HG03354 (cell line): ENCODE data around the gene ZMYND8.

Experiments
- ATAC-seq: cut with Tn5 transposase; IDR thresholded peaks from one replicate; pipeline ENCODE4 v1.9.1; 2021; ENCODE audit warnings: mild to moderate bottlenecking; ENCODE audit not compliant: unreplicated experiment, poor library complexity, severe bottlenecking

ZMYND8 gene

GRCh38 chr20:47336129-47336754 is 20.3 kb downstream of the ZMYND8 start:
- no peak for ATAC-seq

DNA sequence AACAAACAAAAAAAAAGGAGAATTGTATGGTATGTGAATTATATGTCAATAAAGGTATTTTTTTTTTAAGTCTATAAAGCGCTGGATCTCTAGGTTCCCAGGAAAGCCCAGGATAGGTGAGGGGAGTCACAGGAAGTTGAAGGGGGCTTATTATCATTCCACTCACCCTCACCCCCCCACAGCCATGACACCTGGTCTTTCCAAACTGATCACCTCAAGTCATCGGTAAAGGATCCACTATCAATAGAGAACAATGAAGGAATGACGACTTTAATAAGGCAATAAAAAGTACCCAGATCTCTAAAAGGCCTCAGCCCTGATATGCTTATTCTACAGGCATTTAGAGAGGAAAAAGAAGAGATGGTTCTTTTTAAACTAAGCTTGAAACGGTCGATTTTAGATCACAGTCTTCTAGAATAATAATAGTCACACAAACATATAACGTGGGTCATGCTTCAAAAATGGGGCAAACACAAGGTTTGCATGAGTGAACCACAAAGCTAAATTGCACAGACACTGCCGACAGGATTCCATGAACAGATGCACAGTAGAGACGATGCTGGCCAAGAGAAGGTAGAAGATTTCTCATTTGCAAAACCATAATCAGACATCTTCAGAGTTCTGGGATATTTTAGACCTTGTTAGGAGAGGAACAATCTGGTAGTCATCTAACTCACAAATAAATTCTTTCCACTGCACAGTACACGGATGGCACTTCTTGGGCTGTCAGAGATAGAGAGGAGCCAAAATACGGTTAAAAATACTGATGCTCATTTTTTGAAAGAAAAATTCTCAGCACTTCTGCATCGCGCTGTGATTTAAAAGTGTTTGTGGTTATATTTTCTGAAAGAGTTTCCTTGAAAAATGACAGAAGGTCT is 21.0 kb downstream of the ZMYND8 start:
- ATAC-seq = no peak

DNA sequence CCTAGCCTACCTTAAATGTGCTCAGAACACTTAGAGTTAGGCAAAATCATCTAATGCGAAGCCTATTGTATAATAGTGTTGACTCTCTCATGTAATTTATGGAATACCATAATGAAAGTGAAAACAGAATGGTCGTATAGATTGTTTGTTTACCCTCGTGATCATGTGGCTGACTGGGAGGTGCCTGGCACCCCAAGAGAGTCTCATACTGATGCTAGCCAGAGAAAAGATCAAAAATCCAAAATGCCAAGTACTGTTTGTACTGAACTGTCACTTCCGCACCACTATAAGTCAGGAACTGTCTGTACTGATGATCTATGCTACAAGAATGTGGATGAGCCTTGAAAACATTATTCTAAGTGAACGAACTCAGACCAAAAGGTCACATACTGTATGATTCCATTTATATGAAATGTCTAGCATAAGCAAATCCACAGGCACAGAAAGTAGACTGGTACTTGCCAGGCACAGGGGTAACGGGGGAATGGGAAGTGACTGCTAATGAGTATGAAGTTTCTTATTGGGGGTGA is 22.4 kb downstream of the ZMYND8 start:
- ATAC-seq = no peak

GRCh38 chr20:47332381-47333206 is 23.9 kb downstream of the ZMYND8 start:
- ATAC-seq = no peak

DNA sequence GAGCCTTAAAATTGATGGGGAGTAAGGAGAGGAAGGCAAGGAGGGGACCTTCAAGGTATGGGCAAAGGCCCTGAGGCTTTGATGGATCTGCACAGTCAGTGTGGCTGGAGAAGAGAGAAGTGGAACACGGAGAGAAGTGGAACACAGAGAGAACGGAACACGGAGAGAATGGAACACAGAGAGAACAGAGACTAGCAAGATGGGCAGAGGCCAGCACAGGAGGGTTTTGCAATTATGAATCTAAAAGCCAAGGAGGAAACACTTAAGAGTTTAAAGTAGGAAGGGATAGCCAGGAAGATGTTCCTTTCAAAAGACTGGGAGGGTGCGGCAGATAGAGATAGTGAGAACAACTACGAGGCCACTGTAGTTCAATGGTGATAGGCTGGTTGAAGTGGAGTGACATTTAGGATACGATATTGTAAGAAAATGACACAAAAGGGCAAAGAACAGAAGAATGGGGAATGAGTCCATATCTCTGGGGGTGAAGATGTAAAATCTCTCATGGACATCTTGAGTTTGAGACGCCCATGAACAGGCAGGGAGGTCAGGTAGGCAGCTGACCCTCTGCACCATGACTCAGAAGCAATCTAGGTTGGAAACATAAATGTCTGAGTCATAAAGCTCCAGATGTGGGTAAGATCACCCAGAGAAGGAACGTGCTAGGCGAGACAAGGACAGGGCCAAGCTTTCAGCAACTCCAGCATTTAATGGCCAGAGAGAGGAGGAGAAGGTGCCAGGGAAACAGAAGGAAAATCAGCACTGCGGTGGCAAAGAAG is 25.4 kb downstream of the ZMYND8 start:
- ATAC-seq = no peak

GRCh38 chr20:47330071-47330470 is 26.4 kb downstream of the ZMYND8 start:
- no peak for ATAC-seq

- no peak for ATAC-seq
Measured at GRCh38 chr20:47328129-47328528, 28.4 kb downstream of the ZMYND8 start.

- ATAC-seq = no peak
Measured at GRCh38 chr20:47327711-47328110, 28.8 kb downstream of the ZMYND8 start.

DNA sequence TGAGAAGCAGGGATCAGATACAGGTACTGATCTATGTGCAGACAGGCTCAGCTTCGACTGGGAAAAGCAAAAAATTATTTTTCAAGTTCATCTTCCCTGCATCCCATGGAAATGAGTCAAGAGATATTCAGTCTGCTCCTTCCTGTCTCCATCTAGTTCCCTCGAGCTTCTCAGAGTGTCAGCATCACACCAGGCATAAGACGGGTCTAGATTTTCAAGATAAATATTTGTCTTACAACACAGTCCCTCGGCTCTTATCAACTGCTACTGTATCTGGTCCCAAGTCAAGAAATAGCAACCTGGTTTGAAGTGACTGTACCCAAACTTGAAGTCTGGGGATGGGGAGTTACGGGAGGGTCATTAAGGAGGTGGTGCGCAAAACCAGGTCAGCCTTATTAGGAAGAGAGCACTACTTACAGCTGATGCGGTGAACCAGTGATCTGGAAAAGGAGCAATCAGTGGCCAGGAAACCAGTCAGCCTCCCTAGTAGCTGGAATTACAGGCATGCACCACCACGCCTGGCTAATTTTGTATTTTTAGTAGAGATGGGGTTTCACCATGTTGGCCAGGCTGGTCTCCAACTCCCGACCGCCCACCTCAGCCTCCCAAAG is 29.7 kb downstream of the ZMYND8 start:
- no peak for ATAC-seq

DNA sequence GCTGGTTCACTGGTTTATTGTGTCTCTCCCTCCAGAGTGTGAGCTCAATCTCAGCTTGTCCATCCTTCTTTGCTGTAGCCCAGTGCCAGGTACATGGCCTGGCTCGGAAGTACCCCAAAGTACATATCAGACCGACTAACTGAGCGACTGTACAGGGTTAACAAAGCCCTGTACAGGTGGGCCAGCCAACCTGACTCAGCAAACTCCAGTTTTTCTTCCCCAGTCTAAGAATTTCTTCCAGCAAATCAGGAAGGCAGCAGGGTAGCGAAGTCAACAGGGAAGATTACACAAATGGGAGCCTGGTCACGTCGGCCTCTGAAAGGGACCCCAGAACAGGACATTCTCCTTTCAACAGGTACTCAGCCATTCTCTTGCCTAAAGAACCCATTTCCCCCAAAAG is 31.3 kb downstream of the ZMYND8 start:
- ATAC-seq = no peak

DNA sequence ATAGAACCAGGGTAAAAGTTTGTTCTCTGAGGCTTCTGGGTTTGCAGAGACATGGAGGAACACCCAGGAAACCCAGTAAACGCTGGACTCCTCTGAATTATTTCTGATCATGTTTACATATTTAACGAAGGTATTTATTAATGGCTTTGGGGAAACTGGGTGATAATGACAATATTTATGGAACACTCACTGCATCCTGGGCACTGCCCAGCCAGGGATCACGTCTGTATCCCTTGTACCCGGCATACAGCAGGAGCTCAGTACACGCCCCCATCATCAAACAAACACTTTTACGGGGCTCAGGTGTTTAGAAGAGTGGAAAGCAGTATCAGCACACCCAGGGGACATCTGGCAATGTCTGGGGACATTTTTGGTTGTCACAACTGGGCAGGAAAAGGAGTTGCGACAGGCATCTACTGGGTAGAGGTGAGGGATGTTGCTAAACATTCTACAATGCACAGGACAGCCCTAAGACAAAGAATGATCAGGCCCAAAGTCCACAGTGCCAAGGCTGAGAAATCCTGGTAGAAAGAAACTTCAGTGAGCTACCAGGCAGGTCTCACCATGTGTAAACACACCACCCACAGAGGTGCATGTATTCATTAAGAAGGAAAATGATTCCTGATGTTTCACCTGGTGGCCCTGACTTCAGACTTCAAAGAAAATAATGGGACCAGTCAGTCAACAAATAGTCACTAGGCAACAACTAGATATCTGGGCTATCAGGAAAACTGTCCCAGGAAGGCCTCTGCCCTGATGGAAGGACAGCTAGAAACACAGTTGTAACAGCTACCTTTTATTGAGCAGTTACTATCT is 35.3 kb downstream of the ZMYND8 start:
- ATAC-seq = no peak

GRCh38 chr20:47319517-47320252 is 36.8 kb downstream of the ZMYND8 start:
- ATAC-seq = no peak

GRCh38 chr20:47318586-47319516 is 37.6 kb downstream of the ZMYND8 start:
- no peak for ATAC-seq

GRCh38 chr20:47318027-47318585 is 38.4 kb downstream of the ZMYND8 start:
- ATAC-seq = no peak

DNA sequence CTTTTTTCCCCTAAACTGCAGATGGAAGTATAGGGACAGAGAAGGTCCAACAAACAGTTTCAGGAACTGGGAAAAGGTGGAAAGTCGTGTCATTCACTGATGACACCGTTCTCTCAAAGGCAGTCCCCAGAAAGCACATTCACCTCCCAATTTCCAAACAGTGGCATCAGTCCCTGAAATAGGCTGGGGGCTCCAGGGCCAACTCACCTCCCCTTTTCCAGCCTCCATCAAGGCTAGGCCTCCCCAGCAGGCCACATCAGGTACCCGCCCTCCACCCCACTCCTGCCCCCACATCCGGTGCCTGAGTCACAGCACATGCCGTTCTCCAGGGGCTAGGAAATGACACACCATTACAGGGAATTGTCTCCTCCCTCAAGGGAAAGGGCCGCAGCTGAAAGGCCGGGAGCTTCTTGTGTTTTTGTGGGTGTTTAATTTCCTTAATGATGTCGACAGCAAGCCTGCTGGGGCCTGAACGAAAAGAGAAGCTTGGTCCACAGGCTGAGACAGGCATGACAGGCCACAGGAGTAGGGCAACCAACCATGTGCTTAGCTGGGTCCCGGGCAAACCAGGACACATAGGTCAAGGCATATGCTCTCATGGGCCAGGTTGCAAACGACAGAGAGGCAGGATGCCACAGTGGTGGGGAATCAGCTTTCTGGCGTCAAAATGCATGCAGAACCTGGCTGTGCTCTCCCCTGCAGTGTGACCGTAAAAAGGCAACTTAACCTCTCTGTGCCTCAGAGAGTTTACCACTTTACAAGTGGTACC is 39.2 kb downstream of the ZMYND8 start:
- no peak for ATAC-seq

- ATAC-seq = no peak
Measured at GRCh38 chr20:47316776-47317126, 39.7 kb downstream of the ZMYND8 start.
